Effector CD4-positive, alpha-beta T cell (primary cell): ENCODE results near the gene C16orf87.

Source experiments
- DNase-seq: peaks from one replicate; pipeline ENCODE4 v3.0.0-alpha.2; 2020

Gene C16orf87

GRCh38 chr16:46753015-46753414, 78.0 kb downstream of the C16orf87 start:
- no peak for DNase-seq

GRCh38 chr16:46751381-46751780, 79.6 kb downstream of the C16orf87 start:
- no peak for DNase-seq

- no peak for DNase-seq
These were observed 81.9 kb downstream of the C16orf87 start for GRCh38 chr16:46748775-46749705.

- no peak for DNase-seq
These were observed 83.0 kb downstream of the C16orf87 start, which contains the start of gene MYLK3 for GRCh38 chr16:46747777-46748651. TSS of gene MYLK3 (minus strand) at chr16:46748344. CDS start at chr16:46748193, 151 bp downstream.

- DNase-seq = no peak
These were observed 83.9 kb downstream of the C16orf87 start for GRCh38 chr16:46746821-46747776.
